GM15510 (cell line): Measurements from ENCODE around the gene C13orf42.

Experiments
- POLR2A ChIP-seq: IDR thresholded peaks from 3 replicates; pipeline ENCODE4 v1.6.1; 2011; ENCODE audit warnings: borderline replicate concordance; ENCODE audit not compliant: insufficient read length; ENCODE audit errors: extremely low read depth

Gene C13orf42

GRCh38 chr13:51058461-51059167 is 52.5 kb downstream of the C13orf42 start:
- TF ChIP-seq POLR2A, result no peak

DNA sequence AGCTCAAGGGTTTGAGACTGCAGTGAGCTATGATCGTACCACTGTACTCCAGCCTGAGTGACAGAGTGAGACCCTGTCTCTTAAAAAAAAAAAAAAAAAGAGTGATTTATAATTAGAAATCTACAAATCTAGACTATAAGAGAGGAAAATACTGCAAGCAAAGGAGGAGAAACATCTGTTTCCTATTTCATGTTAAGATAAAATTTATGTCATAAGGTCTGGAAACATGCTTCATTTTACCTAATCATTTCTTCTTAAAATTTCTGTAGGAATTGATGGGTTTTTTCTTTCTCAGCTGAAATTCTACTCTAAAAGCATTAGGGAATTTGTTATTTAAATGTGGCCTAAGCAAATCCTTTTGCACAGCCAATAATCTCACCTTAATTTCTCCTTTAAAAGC is 53.2 kb downstream of the C13orf42 start:
- no peak for TF ChIP-seq POLR2A

DNA sequence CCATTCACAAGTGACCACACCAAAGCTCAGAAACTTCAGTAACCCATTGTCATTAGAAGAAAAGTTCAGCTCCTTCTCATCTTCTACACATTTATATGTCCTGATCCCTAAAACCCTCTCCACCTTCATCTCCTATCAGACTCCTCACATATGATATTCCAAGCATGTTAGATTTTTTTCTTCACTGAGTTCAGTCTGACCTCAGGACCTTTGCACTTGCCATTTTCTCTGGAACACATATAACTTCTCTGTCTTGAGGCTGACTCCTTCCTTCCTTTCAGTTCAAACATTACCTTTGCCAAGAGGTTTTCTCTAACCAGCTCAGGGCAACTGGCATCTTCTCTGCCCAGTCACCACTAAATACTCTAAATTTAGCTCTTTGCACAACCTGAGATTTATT is 54.1 kb downstream of the C13orf42 start:
- TF ChIP-seq POLR2A, result no peak

DNA sequence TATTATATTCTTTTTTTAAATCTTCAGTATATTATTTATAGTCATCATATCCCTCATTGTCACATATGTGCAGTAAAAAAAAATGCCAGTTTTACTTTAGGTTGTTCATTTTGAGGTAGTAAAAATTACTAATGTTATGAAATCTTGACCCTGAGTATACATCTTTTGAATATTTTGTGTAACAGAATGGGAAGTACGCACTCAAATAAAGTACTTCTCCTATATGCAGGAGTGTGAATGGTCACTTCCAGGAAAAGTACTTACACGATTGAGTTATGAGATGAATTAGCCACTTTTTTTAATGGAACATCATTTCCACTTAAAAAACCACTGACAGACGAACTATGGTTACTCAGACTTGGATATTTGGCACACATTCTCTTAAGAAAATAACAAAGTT is 58.5 kb downstream of the C13orf42 start:
- TF ChIP-seq POLR2A, result no peak

GRCh38 chr13:51050021-51050830 is 60.8 kb downstream of the C13orf42 start:
- no peak for TF ChIP-seq POLR2A

- TF ChIP-seq POLR2A, result no peak
Observed at GRCh38 chr13:51048616-51049015, 62.5 kb downstream of the C13orf42 start.

DNA sequence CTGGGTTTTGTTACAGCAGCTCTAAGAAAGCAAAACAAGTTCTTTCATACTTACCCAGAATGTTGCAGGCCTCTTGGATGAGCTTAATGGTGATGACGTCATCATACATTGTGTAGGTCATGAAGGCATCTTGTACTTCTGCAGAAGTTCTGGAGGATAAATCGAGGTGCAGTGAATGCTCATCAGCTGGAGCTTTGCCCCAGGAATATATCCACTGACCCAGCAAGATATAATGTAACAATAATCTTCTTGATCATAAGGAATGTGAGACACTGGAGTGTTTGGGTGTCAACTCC is 63.0 kb downstream of the C13orf42 start:
- no peak for TF ChIP-seq POLR2A

DNA sequence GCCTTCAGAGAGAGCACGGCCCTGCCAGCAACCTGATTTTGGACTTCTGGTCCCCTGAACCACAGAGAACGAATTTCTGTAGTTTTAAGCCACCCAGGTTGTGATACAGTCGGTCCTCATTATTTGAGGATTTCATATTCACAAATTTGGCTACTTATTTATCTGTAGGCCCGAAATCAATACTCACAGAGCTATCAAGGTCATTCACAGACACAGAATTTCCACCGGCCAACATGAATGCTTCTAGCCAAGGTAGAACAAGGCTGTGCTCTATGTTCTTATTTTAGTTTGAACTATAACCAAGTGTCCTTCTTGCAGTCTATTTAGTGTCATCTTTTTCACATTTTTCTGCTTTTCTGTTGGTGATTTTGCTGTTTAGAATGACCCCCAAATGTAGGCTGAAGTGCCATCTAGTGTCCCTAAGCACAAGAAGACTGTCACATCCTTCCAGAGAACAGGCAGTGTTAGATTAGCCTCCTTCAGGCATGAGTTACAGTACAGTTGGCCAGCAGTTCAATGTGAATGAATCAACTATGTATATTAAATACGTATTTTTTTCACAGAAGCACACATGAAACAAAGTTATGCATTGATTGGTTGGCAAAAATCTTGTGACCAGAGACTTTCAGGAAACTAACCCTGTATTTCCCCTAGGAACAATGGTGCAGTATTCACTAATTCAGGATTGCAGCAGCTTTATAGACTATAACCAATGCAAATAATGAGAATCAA is 63.5 kb downstream of the C13orf42 start:
- no peak for TF ChIP-seq POLR2A

- TF ChIP-seq POLR2A, result no peak
Observed at GRCh38 chr13:51045451-51045850, 65.6 kb downstream of the C13orf42 start.

- no peak for TF ChIP-seq POLR2A
Observed at GRCh38 chr13:51044023-51044665, 66.9 kb downstream of the C13orf42 start.

- TF ChIP-seq POLR2A, result no peak
Observed at GRCh38 chr13:51043310-51043709, 67.8 kb downstream of the C13orf42 start.

GRCh38 chr13:51041710-51042109 is 69.4 kb downstream of the C13orf42 start:
- TF ChIP-seq POLR2A, result no peak

DNA sequence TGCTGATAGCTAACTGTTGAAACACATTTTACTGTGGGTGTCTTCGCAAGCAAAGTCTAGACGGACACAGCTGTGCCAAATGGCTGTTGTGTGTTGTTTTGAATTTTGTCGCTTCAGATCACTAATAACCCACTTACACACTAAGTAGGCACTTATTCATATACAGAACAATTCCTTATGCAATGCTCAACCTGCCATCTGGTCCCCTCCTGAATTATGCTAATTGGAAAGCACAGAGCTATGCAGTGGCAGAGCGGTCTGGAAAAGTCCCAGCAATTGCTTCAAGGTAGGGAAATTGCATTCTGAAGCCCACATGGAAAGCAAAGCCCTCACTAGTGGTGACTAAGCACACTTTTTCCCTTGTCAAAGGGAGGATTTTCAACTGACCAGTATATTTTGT is 69.9 kb downstream of the C13orf42 start:
- TF ChIP-seq POLR2A, result no peak

- no peak for TF ChIP-seq POLR2A
Observed at GRCh38 chr13:51040431-51040830, 70.6 kb downstream of the C13orf42 start.

GRCh38 chr13:51036418-51036817 is 74.7 kb downstream of the C13orf42 start:
- no peak for TF ChIP-seq POLR2A
